Skeletal muscle cell (primary cell): ENCODE measurements around the gene ZNF783.

Source experiments
- DNase-seq: peaks from one replicate; pipeline ENCODE4 v3.0.0-alpha.2; 2010; ENCODE audit warnings: low read depth
- H3K4me3 ChIP-seq: 2 replicates; pipeline ENCODE4 v1.5.1; 2011; ENCODE audit warnings: low read depth, mild to moderate bottlenecking, control low read depth, low read length, moderate library complexity

Gene ZNF783

DNA sequence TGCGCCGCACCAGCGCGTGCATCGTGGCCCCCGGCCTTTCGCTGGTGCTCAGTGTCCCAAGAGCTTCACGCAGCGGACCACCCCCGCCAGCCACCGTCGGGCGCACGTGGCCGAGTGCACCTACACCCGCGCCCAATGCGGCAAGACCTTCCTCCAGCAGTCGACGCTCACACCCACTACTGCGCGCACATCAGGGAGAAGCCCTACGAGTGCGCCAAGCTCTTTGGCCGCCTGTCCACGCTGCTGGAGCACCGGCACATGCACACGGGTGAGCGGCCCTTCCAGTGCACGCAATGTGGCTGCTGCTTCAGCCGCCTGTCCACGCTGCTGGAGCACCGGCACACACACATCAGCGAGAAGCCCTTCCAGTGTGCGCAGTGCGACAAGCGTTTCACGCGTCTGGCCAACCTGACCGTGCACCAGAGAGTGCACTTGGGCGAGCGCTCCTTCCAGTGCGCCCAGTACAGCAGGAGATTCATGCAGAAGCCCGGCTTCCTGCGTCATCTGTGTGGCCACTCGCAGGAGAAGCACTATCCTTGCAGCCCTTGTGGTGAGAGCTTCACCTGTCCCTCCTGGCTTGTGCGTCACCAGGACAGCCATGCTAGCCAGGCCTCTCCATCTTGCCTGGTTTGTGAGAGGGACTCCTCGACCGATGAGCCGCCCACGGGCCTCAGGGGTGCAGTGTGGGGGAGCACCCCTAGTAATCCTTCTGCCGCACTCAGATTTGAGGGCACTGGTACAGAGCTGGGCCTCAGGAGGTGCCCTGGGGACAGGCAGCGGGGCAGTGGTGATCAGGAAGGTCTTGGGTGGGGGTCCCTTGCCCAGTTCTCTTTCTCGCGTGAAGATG lies 32.9 kb downstream of the ZNF783 start:
- no peak overlapping the region for H3K4me3 ChIP-seq
- DNase-seq, result no peak

DNA sequence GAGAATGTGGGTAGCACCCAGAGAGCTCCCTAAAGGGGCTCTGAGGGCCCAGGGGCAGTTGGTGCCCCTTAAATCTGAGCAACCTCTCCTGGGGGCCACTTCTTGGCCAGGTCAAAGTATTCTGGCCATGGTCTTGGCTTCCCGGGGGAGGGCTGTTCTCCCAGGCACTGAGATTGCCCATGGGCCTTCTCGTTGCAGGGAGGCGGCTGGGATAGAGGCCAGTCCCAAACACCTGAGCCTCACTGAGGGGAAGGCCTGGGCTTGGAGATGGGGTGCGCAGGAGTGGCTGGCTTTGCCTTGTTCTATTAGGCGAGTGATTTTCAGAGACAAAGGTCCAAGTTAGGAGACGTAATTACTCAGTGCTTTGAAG lies 33.5 kb downstream of the ZNF783 start:
- H3K4me3 ChIP-seq, result no peak overlapping the region
- DNase-seq, result no peak

DNA sequence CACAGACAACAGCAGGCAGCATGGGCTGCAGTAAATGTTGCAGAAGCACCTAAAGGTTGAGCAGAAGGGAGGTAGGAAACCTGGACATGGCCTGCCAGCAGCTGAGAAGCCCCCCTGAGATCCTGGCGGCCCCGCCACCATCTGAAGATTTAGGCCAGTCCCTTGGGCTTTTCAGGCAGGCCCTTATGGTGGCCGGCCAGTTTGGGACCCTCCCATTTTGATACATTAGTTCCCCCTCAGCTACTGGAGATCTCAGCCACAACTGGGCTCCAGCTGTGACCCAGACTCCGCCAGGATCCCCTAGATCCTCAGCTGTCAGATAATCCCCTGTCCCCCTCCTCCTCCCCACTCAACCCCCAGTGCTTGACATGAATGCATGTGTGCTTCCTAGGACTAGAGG lies 34.4 kb downstream of the ZNF783 start:
- DNase-seq, result no peak
- no peak overlapping the region for H3K4me3 ChIP-seq

DNA sequence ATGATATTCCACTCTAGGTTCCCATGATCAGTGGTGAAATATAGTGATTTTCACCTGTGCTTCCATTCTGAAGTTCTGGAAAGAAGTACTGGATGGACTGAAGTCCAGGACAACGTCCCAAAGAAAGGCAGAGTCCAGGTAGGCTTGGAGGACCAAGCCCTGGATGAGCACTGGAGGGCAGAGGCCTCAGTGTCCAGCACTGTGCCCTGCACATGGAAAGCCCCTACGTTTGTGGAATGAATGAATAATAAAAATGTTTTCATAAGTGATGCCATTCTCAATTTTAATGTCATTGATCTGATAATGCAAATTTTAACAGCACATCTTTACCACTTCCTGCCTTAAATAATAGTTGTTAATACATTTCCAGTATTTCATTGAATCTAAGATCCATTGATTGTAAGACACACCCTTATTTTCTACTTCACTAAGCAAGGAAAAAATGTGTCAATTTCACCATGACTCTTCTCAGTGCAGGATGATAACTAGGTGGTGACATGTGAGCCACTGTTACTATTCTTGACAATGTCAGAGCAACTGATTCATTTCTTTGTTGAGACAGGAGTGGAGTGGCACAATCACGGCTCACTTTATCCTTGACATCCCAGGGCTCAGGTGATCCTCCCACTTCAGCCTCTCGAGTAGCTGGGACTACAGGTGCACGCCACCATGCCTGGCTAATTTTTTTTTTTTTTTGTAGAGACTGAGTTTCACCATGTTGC lies 35.2 kb downstream of the ZNF783 start:
- DNase-seq, result no peak
- H3K4me3 ChIP-seq, result no peak overlapping the region

DNA sequence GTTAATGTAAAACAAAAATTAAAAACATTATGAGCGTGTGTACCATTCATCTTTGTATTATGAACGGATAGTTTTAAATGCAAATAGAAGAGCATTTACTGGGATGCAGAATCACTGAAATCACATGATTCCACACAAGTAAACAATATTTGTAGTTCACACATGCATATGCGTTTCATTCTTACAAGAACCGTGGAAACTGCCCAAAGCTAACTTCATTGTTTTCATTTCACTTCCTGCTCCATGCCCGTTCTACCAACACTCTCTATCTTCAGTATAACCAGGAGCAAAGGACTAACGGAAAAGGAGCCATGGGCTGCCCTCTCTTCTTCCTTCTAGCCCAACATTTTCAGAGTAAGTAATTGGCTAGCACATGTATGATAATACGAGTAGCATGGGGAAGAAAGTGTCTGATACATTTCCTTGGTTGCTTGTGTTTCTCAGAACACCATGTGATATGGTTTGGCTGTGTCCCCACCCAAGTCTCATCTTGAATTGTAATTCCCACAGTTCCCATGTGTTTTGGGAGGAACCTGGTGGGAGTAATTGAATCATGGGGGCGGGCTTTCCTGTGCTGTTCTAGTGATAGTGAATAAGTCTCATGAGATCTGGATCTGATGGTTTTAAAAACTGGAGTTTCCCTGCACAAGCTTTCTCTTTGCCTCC lies 38.8 kb downstream of the ZNF783 start:
- no peak overlapping the region for H3K4me3 ChIP-seq
- no peak for DNase-seq

DNA sequence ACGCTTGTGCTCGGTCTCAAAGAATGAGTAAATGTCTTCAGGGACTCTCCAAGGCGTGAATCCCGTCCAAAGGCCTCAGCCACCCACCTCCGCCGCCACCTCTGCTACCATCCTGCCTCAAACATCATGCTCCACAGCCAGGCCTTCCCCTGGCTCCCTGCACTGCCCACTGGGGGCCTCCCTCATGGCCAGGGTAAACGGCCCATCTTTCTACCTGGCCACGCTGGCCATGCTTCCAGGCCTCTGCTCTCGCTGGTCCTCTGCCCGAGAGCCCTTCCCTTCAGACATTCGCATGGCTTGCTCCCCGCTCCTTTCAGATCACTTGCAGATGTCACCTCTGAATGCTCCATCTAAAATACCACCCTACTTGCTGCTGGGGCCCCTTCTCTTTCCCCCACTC lies 40.2 kb downstream of the ZNF783 start:
- DNase-seq, result no peak
- no peak overlapping the region for H3K4me3 ChIP-seq

DNA sequence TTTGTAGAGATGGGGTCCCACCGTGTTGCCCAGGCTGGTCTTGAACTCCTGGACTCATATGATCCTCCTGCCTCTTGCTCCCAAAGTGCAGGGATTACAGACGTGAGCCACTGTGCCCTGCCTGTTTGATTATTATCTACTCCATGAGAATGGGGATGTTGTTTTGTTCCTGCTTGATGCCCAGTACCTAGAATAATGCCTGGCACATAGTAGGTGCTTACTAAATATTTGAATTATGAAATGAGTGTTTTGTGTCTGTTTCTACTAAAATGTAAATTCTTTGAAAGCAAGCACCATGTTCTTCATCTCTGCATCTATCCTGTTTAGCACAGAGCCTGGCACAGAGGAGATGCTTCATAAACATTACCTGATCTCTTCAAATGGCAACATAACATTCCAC lies 40.9 kb downstream of the ZNF783 start:
- DNase-seq, result no peak

DNA sequence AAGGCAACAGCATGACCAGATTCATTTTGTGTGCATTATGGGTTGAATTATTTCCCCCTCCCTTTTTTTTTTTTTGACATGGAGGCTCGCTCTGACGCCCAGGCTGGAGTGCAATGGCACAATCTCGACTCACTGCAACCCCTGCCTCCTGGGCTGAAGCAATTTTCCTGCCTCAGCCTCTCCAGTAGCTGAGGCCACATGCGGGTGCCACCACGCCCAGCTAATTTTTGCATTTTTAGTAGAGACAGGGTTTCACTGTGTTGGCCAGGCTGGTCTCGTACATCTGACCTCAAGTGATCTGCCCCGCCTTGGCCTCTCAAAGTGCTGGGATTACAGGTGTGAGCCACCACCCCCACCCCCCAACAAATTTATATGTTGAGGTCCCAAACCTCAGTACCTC lies 42.0 kb downstream of the ZNF783 start:
- H3K4me3 ChIP-seq, result no peak overlapping the region

More for the DNA sequence above, 40.9 kb downstream of the ZNF783 start:
- H3K4me3 ChIP-seq, result no peak overlapping the region

DNA sequence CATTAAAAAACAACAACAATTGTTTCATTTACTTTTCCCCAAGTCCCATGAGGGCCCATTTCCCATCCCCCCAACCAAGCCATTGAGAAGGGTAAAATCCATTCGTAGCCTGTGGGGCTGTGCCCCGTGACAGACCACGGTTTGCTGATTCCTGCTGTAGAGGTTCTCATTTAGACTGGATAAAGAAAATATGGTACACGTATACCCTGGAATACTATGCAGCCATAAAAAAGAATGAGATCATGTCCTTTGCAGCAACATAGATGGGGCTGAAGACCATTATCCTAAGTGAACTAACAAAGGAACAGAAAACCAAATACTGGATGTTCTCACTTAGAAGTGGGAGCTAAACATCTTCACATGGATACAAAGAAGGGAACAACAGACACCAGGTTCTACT lies 44.9 kb downstream of the ZNF783 start:
- no peak overlapping the region for H3K4me3 ChIP-seq
- DNase-seq, result no peak

More for the DNA sequence above, 42.0 kb downstream of the ZNF783 start:
- no peak for DNase-seq

DNA sequence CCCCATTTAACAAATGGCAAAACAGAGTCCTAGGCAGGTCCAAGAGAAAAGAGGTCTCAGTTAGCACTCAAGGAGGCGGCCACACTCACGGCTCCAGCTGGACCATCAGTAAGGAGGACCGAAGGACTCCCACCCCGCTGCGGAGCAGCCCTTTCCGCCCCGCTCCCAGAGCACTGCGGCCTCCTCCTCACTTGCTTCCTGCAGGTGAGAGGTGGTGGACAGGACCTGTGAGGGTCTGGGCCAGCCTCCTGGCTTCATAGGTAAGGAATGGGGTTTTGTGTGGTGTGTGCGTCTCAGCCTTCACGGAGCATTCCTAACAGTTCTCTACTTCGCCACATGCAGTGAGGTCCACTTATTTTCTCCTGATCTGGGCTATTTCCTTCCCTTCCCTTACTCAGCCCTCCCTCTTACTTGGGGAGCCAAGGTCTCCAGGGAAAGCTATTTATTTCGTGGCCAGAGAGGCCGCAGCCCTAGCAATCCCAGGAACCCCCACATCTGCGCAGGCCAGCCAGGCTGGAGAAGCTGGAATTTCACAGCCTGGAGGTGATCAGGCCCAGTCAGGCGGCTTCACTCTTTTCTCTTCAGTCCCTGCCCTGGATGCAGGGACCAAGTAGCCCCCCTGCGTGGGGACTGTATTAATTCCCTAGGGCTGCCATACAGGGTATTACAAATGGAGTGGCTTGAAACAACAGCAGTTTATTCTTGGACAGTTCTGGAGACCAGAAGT lies 45.9 kb downstream of the ZNF783 start:
- no peak for DNase-seq
- no peak overlapping the region for H3K4me3 ChIP-seq

DNA sequence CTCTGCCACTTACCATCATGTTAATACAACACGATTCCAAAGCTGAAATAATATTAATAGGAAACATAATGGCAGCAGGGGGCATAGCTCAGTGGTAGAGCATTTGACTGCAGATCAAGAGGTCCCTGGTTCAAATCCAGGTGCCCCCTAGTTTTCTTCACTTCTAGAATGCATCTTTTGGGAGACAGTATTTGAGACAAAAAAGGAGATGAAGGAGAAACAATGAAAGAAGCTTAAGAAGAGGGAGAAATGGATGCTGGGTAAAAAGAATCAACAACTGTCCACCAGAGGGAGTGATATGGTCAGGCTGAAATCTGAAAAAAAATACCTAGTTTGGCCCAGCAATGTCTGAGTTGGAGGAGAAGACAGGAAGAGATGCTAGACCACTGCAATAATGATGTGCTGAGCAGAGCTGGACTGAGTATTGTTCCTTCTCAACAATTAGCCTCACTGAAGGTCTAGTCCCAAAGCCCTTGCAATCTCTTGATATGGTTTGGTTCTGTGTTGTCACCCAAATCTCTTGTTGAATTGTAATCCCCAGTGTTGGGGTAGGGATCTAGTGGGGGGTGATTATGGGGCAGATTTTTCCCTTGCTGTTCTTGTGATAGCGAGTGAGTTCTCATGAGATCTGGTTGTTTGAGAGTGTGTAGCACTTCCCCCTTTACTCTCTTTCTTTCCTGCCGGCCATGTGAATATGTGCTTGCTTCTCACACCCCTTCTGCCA lies 48.3 kb downstream of the ZNF783 start:
- no peak overlapping the region for H3K4me3 ChIP-seq
- DNase-seq, result peak; percentile 43

DNA sequence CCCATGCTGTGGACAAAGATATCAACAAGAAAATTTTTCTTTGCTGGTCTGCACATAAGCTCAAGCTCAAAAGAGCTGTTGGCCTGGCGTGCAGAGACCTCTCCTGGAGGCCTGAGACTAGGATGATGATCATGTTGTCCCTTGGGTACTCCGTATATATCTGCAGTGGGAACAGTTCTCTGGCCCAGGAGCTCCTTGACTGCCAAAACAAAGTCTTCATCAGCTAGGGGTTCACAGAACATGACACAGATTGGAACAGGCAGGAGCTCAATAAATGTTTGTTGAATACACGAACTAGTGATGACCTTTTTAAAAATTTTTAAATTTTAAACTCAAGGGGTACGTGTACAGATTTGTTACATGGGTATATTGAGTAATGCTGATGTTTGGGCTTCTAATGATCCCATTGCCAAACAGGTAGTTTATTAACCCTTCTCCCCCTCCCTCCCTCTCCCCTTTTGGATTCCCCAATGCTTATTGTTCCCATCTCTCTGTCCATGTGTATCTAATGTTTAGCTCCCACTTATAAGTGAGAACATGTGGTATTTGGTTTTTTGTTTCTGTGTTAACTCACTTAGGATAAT lies 49.1 kb downstream of the ZNF783 start:
- DNase-seq, result no peak
- no peak overlapping the region for H3K4me3 ChIP-seq

DNA sequence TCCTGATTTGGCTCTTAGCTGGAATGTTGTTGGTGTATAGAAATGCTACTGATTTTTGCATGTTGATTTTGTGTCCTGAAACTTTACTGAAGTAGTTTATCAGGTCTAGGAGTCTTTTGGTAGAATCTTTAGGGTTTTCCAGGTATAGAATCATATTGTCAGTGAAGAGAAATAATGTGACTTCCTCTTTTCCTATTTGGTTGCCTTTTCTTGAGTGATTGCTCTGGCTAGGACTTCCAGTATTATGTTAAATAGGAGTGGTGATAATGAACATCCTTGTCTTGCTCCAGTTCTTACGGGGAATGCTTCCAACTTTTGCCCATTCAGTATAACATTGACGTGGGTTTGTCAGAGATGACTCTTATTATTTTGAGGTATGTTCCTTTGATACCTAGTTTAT lies 52.0 kb downstream of the ZNF783 start:
- no peak for DNase-seq
- H3K4me3 ChIP-seq, result no peak overlapping the region

DNA sequence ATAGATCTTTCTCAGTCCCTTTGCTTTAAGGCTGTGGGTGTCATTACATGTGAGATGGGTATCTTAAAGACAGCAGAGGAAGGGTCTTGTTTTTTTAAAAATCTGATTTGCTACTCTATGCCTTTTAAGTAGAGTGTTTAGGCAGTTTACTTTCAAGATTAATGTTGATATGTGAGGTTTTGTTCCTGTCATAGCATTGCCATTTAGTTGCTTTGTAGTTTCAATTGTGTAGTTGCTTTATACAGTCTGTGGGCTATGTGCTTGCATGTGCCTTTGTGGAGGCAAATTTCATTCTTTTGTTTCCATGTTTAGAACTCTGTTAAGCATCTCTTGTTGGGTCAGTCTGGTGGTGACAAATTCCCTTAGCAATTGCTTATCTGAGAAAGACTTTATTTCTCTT lies 54.6 kb downstream of the ZNF783 start:
- DNase-seq, result no peak

DNA sequence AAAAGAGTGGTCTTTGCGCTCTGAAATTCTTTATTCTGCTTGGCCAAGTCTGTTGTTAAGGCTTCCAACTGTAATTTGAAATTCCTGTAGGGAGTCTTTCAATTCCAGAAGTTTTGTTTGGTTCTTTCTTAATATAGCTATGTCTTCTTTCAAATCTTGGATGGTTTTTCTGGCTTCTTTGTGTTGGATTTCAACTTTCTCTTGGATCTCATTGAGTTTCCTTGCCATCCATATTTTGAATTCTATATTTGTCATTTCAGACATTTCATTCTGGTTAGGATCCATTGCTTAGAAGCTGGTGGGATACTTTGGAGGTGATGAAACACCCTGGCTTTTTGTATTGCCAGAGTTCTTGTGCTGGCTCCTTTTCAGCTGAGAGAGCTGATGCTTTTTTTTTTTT lies 55.5 kb downstream of the ZNF783 start:
- no peak overlapping the region for H3K4me3 ChIP-seq
- DNase-seq, result no peak

More for the DNA sequence above, 54.6 kb downstream of the ZNF783 start:
- H3K4me3 ChIP-seq, result no peak overlapping the region

DNA sequence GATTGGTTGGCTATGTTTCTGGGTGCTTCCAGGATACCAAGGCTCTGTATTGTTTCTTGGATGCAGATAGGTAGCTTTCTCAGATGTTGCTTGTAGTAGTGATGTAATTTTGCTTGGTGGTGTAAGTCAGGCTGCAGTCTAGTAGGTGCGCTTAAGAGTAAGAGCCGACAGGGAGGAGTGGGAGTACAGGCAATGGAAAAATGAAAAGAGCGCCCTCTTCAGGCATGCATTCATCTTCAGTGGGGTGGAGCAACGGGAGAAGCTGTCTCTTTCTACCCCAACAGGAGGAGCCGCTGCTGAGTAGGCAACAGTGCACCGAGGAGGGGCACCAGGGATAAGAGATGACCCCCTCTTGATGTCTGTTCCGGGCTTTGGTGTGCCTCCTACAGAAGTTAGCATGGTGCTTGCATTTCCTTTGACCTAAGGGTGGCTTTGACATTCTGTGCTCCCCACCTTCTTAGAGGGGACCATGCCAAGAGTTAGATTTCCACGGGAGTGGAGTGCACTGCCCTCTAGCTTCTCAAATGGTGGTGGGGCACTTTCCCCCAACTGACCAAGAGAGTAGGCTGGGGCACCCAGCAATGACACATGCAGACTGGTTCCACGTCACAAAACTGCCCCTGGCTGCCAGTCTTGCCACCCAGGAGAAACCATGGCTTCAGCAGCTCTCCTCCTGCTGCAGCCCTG lies 56.1 kb downstream of the ZNF783 start:
- H3K4me3 ChIP-seq, result no peak overlapping the region
- DNase-seq, result no peak

DNA sequence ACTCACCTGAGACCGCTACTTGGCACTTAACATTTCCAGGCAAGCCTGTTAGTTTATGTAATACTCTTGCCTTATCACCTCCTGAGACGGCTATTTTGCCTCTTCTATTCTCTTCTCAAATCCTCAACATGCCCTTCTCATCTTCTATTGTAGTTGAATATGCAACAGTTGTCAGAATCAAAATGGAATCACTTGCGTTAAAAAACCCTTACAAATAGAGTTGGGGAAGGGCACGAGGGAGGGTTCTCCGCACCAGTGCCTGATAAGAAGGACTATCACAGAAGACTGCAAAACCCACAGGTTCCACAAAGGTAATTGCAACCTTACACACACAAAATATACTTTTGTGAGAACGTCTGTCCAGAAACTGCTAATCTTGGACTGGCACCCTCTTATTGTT lies 57.4 kb downstream of the ZNF783 start:
- DNase-seq, result no peak
- no peak overlapping the region for H3K4me3 ChIP-seq
